C4-2B (cell line): Measurements from ENCODE around the gene NHERF2.

ENCODE experiments used
- CTCF ChIP-seq: fragments of 450-650 bp; conservative IDR thresholded peaks from 2 replicates; pipeline ENCODE4 v1.5.1; 2017; ENCODE audit warnings: mild to moderate bottlenecking
- ZFX ChIP-seq: fragments of 450-650 bp; IDR thresholded peaks from 2 replicates; pipeline ENCODE4 v1.6.1; 2017

- TF ChIP-seq ZFX: no peak
- TF ChIP-seq CTCF: no peak
These were observed 6.6 kb downstream of the NHERF2 start for GRCh38 chr16:2033057-2033908.
